Hepatocyte (in vitro differentiated cells): ENCODE results near the gene C12orf43. TPM values are rescaled to one million over a fixed set of nuclear protein-coding genes. Genes with fewer than 3 reads are reported as not detected.
A peak's percentile ranks its signal among the peaks of the same experiment; 100 is the strongest.

Experiments used
- DNase-seq: peaks from one replicate; pipeline ENCODE4 v3.0.0-alpha.2; 2016; ENCODE audit warnings: low spot score
- H2AFZ ChIP-seq: fragments of 200-600 bp; sonication (generic); 2 replicates; pipeline ENCODE4 v1.6.0; 2016; ENCODE audit warnings: antibody characterized with exemption, mild to moderate bottlenecking
- H3K27ac ChIP-seq: fragments of 200-600 bp; sonication (generic); 2 replicates; pipeline ENCODE4 v1.5.1; 2016; ENCODE audit warnings: mild to moderate bottlenecking
- H3K27me3 ChIP-seq: fragments of 200-600 bp; sonication (generic); 2 replicates; pipeline ENCODE4 v1.6.1; 2016
- H3K36me3 ChIP-seq: fragments of 200-600 bp; sonication (generic); replicated peaks from 2 replicates; pipeline ENCODE4 v1.5.1; 2016; ENCODE audit warnings: low read depth; ENCODE audit not compliant: insufficient read depth
- H3K4me1 ChIP-seq: fragments of 200-600 bp; sonication (generic); 2 replicates; pipeline ENCODE4 v1.5.1; 2016; ENCODE audit warnings: mild to moderate bottlenecking, moderate library complexity; ENCODE audit not compliant: insufficient read depth
- H3K4me2 ChIP-seq: fragments of 200-600 bp; sonication (generic); 2 replicates; pipeline ENCODE4 v1.6.0; 2016
- H3K4me3 ChIP-seq: fragments of 200-600 bp; sonication (generic); 2 replicates; pipeline ENCODE4 v1.5.1; 2016; ENCODE audit warnings: mild to moderate bottlenecking
- H3K79me2 ChIP-seq: fragments of 200-600 bp; sonication (generic); 2 replicates; pipeline ENCODE4 v1.6.0; 2017; ENCODE audit warnings: mild to moderate bottlenecking
- H3K9me2 ChIP-seq: fragments of 200-600 bp; sonication (generic); replicated peaks from 2 replicates; pipeline ENCODE4 v1.6.0; 2017; ENCODE audit warnings: mild to moderate bottlenecking; ENCODE audit not compliant: insufficient read depth
- H3K9me3 ChIP-seq: fragments of 200-600 bp; sonication (generic); 2 replicates; pipeline ENCODE4 v1.5.1; 2016; ENCODE audit warnings: low read depth, mild to moderate bottlenecking
- H4K20me1 ChIP-seq: fragments of 200-600 bp; sonication (generic); 2 replicates; pipeline ENCODE4 v1.6.0; 2016; ENCODE audit warnings: mild to moderate bottlenecking; ENCODE audit not compliant: insufficient read depth, poor library complexity, severe bottlenecking
- EZH2 ChIP-seq: fragments of 200-600 bp; sonication (generic); IDR thresholded peaks from 2 replicates; pipeline ENCODE4 v1.6.1; 2016; ENCODE audit warnings: antibody characterized with exemption, mild to moderate bottlenecking, borderline replicate concordance
- EZH2phosphoT487 ChIP-seq: fragments of 200-600 bp; sonication (generic); IDR thresholded peaks from one replicate; pipeline ENCODE4 v1.6.1; 2018; ENCODE audit warnings: antibody characterized with exemption, mild to moderate bottlenecking, low read depth, moderate library complexity; ENCODE audit not compliant: unreplicated experiment, severe bottlenecking
- WGBS: methylation state at CpG from one replicate; pipeline ENCODE4 v1.1.6; 2016; ENCODE audit warnings: low lambda C conversion rate; ENCODE audit errors: missing lambda C conversion rate; 5-methylcytosine and 5-hydroxymethylcytosine counted together
- polyA plus RNA-seq: library from polyadenylated mRNA; unstranded; fragments of >200 nt; fragmentation: Nextera tagmentation; extraction: Ambion mirVana; gene quantifications from 2 replicates; pipeline ENCODE4 v1.2.1, GENCODE V29; 2016
- total RNA-seq: library from RNA; depleted of rRNA; stranded (reverse); fragments of >200 nt; gene quantifications from 2 replicates; pipeline ENCODE4 v1.2.3, GENCODE V29; 2014
- TF ChIP-seq, protein P1 (sequence below): fragments of 200-600 bp; sonication (generic); IDR thresholded peaks from 2 replicates; pipeline ENCODE4 v1.5.1; 2016; ENCODE audit warnings: antibody characterized with exemption, mild to moderate bottlenecking; ENCODE audit not compliant: poor library complexity

C12orf43 gene
- total and polyA plus RNA-seq, 2 experiments from 2014 or later = 11.3 to 11.8 TPM

DNA sequence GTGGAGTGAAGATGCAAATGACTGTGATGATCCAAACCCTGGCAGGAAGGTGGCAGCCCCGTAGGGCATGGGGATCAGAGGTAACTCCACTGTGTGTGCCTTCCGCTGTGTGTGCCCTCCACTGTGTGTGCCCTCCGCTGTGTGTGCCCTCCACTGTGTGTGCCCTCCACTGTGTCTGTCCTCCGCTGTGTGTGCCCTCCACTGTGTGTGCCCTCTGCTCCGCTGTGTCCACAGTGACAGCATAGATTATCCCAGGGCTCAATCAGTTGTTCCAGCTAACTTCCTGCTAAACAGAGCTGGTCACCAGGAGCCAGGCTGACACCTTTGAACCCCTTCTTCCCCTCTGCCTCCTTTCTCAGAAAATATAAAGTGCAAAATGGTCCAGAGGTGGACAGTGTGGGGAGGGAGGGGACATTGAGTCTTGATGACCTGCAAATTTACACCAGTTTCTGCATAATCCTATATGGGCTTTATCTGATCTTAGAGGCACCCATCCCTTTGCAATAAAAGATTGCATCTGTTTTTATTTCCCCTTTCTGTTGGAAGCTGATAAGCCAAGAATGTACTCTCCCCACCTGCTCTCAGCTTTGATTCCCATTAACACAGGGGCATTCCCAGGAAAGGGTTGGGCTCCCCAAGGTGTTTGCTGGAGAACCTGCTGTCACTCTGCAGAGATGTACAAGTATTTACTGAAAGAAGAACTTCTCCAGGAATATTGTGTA, 59.5 kb downstream of the C12orf43 start:
- Histone ChIP-seq H3K4me3 (no peak overlapping the region), H3K36me3 (no peaks in the 10 kb centered on the region), H3K79me2 (no peaks in the 10 kb centered on the region), H3K27ac (peak overlapping the region; percentile 78), H4K20me1 (no peaks in the 10 kb centered on the region), H3K4me1 (peaks cover 26% of the 10 kb centered on the region), H2AFZ (no peak overlapping the region), H3K4me2 (no peak overlapping the region), H3K9me3 (no peaks in the 10 kb centered on the region), H3K27me3 (no peaks in the 10 kb centered on the region), H3K9me2 (no peaks in the 10 kb centered on the region)
- WGBS = 85% methylated on average over 5 of the region's 5 CpGs
- peak; percentile 61 for DNase-seq
- TF ChIP-seq EZH2 (no peak), EZH2phosphoT487 (no peak)
- TF ChIP-seq, protein P1, sequence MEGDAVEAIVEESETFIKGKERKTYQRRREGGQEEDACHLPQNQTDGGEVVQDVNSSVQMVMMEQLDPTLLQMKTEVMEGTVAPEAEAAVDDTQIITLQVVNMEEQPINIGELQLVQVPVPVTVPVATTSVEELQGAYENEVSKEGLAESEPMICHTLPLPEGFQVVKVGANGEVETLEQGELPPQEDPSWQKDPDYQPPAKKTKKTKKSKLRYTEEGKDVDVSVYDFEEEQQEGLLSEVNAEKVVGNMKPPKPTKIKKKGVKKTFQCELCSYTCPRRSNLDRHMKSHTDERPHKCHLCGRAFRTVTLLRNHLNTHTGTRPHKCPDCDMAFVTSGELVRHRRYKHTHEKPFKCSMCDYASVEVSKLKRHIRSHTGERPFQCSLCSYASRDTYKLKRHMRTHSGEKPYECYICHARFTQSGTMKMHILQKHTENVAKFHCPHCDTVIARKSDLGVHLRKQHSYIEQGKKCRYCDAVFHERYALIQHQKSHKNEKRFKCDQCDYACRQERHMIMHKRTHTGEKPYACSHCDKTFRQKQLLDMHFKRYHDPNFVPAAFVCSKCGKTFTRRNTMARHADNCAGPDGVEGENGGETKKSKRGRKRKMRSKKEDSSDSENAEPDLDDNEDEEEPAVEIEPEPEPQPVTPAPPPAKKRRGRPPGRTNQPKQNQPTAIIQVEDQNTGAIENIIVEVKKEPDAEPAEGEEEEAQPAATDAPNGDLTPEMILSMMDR = no peak

DNA sequence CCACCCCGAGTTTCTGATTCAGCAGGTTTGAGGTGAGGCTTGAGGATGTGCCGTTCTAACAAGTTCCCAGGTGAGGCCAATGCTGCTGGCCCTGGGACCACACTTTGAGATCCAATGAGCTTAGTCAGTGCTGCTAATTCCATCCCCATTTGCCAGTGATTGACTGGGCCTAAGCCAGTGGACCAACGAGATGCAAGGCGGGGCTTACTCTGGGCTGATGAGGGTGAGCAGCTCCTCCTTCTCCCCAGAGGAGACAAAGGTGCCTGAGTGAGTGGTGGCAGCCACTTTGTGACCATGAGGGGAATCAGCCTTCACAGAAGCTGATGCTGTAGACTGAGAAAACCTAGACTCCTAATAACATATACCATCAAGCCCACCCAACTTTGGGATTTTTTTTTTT, 61.1 kb downstream of the C12orf43 start:
- no peak for DNase-seq
- Histone ChIP-seq H4K20me1 (no peaks in the 10 kb centered on the region), H3K36me3 (no peaks in the 10 kb centered on the region), H3K9me3 (no peaks in the 10 kb centered on the region), H3K4me1 (peaks cover 15% of the 10 kb centered on the region), H3K4me3 (no peak overlapping the region), H3K79me2 (no peaks in the 10 kb centered on the region), H3K27me3 (no peaks in the 10 kb centered on the region), H3K4me2 (no peak overlapping the region), H2AFZ (no peak overlapping the region), H3K27ac (no peak overlapping the region), H3K9me2 (no peaks in the 10 kb centered on the region)
- no peak for TF ChIP-seq EZH2
- no peak for TF ChIP-seq EZH2phosphoT487
- TF ChIP-seq, protein P1 = no peak
- WGBS = 92% methylated on average over 4 of the region's 4 CpGs

DNA sequence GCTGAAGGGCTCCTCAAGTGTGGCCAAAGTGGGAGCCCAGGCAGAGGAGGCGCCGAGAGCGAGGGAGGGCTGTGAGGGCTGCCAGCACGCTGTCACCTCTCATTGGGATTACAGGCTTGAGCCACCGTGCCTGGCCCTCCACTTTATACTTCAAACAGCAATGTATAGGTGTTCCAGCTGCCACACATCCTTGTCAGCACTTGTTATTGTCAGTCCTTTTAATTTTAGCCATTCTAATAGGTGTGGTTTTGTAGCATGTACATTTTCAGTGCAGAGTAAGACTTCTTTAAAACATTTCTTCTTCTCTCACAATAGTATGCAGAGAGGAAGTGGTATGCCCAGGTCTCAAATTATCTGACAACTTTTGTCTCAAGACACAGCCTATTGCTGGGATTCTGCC, 65.5 kb downstream of the C12orf43 start:
- H4K20me1 ChIP-seq = no peaks in the 10 kb centered on the region
- no peaks in the 10 kb centered on the region for H3K27me3 ChIP-seq
- H3K79me2 ChIP-seq = no peaks in the 10 kb centered on the region
- H3K4me3 ChIP-seq = no peak overlapping the region
- H3K4me1 ChIP-seq = no peaks in the 10 kb centered on the region
- no peaks in the 10 kb centered on the region for H3K9me2 ChIP-seq
- DNase-seq = no peak
- H3K4me2 ChIP-seq = no peak overlapping the region
- H2AFZ ChIP-seq = no peak overlapping the region
- no peaks in the 10 kb centered on the region for H3K36me3 ChIP-seq
- H3K9me3 ChIP-seq = no peaks in the 10 kb centered on the region
- TF ChIP-seq EZH2 (no peak), EZH2phosphoT487 (no peak)
- TF ChIP-seq, protein P1 = no peak
- H3K27ac ChIP-seq = no peak overlapping the region
- WGBS = 97% methylated on average over 5 of the region's 5 CpGs

Other genes with a start within 250 kb of the C12orf43 start
- 20.0 and 28.9 TPM in 2 replicates for gene SPPL3, start 112.1 kb downstream of the C12orf43 start, total RNA-seq
- 67.3 and 67.5 TPM in 2 replicates for gene SPPL3, start 112.1 kb downstream of the C12orf43 start, polyA plus RNA-seq
- gene HNF1A, start 37.9 kb downstream of the C12orf43 start, total RNA-seq = 13.2 and 16.7 TPM in 2 replicates
- gene HNF1A, start 37.9 kb downstream of the C12orf43 start, polyA plus RNA-seq = 17.0 and 23.9 TPM in 2 replicates
- 0.27 and 0.52 TPM in 2 replicates for gene OASL, start 22.8 kb upstream of the C12orf43 start, total RNA-seq
- 0.13 and 0.47 TPM in 2 replicates for gene OASL, start 22.8 kb upstream of the C12orf43 start, polyA plus RNA-seq
- 0.80 and 0.90 TPM in 2 replicates for gene P2RX7, start 116.4 kb upstream of the C12orf43 start, total RNA-seq
- gene P2RX7, start 116.4 kb upstream of the C12orf43 start, polyA plus RNA-seq = 1.1 and 1.7 TPM in 2 replicates
- gene P2RX4, start 193.6 kb upstream of the C12orf43 start, total RNA-seq = 81.8 and 114 TPM in 2 replicates
- gene P2RX4, start 193.6 kb upstream of the C12orf43 start, polyA plus RNA-seq = 68.1 and 94.6 TPM in 2 replicates